Prostate gland (tissue), 2 donors: ENCODE results near the gene VSTM2B.

Source experiments
- POLR2A ChIP-seq: fragments of 450-650 bp; IDR thresholded peaks from one replicate; pipeline ENCODE4 v1.6.1; 2016; ENCODE audit warnings: antibody characterized with exemption, mild to moderate bottlenecking
- POLR2AphosphoS5 ChIP-seq: sonication (generic); formaldehyde crosslinking; IDR thresholded peaks from one replicate; pipeline ENCODE4 v1.6.1; 2017; ENCODE audit warnings: antibody characterized with exemption
- TF ChIP-seq, protein P1 (sequence below), 4 experiments: fragments of 200-600 bp in 2 of 4; fragments of 450-650 bp in 2 of 4; sonication (generic) in 2 of 4; IDR thresholded peaks; 1 replicate in 3 of 4; 2 replicates in 1 of 4; pipeline ENCODE4 v1.5.1; 2016 to 2019; ENCODE audit warnings: antibody characterized with exemption in 4 of 4, mild to moderate bottlenecking in 2 of 4, moderate library complexity in 2 of 4

DNA sequence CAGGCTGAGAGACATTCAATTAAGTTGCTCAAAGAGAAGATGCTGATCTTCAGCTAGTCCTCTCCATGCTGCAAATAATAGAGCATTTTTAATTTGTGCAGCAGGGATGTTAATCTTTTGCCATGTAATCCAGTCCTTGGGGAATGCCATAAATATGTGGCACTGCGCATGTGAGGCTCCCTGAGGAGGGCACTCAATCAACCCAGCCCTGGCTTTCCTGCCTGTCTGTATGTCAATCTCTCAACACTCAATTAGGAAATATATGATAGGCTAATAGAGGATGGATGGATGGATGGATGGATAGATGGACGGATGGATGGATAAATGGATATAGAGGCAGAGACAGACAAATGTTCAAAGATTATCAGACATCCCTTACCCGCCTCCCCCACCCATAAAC is 48.7 kb downstream of the VSTM2B start:
- TF ChIP-seq, protein P1, sequence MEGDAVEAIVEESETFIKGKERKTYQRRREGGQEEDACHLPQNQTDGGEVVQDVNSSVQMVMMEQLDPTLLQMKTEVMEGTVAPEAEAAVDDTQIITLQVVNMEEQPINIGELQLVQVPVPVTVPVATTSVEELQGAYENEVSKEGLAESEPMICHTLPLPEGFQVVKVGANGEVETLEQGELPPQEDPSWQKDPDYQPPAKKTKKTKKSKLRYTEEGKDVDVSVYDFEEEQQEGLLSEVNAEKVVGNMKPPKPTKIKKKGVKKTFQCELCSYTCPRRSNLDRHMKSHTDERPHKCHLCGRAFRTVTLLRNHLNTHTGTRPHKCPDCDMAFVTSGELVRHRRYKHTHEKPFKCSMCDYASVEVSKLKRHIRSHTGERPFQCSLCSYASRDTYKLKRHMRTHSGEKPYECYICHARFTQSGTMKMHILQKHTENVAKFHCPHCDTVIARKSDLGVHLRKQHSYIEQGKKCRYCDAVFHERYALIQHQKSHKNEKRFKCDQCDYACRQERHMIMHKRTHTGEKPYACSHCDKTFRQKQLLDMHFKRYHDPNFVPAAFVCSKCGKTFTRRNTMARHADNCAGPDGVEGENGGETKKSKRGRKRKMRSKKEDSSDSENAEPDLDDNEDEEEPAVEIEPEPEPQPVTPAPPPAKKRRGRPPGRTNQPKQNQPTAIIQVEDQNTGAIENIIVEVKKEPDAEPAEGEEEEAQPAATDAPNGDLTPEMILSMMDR (IDR thresholded peaks at IDR 0.05), result no peak
- TF ChIP-seq POLR2A (no peak), POLR2AphosphoS5 (no peak)
